ENCODE measurements around the gene KLHL8.

Gene KLHL8

DNA sequence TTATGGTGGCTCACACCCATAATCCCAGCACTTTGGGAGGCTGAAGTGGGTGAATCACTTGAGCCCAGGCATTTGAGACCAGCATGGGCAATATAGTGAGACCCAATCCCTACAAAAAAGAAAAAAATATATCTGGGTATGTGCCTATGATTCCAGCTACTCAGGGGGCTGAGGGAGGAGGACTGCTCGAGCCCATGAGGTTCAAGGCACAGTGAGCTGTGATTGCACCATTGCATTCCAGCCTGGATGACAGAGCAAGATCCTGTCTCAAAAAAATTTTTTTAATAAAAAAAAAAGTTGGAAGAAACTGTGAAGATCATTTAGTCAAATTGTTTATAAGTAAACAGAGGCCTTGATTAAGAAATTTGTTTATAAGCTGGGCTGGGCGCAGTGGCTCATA, 39.7 kb downstream of the KLHL8 start:
- TF ChIP-seq, protein P1, sequence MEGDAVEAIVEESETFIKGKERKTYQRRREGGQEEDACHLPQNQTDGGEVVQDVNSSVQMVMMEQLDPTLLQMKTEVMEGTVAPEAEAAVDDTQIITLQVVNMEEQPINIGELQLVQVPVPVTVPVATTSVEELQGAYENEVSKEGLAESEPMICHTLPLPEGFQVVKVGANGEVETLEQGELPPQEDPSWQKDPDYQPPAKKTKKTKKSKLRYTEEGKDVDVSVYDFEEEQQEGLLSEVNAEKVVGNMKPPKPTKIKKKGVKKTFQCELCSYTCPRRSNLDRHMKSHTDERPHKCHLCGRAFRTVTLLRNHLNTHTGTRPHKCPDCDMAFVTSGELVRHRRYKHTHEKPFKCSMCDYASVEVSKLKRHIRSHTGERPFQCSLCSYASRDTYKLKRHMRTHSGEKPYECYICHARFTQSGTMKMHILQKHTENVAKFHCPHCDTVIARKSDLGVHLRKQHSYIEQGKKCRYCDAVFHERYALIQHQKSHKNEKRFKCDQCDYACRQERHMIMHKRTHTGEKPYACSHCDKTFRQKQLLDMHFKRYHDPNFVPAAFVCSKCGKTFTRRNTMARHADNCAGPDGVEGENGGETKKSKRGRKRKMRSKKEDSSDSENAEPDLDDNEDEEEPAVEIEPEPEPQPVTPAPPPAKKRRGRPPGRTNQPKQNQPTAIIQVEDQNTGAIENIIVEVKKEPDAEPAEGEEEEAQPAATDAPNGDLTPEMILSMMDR (IDR thresholded peaks at IDR 0.05; ENCODE audit: borderline replicate concordance, insufficient read depth, low read depth, low read length), result no peak
- no peak overlapping the region for H3K4me3 ChIP-seq (ENCODE audit: low read depth, low read length)

DNA sequence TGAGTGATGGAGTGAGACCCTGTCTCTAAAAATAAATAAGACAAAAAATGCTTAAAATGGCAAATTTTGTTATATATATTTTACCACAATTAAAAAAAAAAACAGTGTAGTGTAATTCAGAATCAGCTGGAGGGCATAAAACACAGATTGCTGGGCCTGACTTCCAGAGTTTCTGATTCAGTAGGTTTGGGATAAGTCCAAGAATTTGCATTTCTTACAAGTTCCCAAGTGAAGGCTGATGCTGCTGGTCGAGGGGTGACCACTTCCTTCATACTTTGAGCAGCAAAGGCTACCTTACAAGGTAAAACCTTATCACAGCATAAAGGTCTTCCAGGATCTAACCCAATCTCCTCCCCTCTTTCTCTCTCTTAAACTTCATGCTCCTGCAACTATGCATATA, 40.7 kb downstream of the KLHL8 start:
- H3K4me3 ChIP-seq (ENCODE audit: low read depth, low read length), result no peak overlapping the region
- TF ChIP-seq, protein P1 (IDR thresholded peaks at IDR 0.05; ENCODE audit: borderline replicate concordance, insufficient read depth, low read depth, low read length), result no peak

DNA sequence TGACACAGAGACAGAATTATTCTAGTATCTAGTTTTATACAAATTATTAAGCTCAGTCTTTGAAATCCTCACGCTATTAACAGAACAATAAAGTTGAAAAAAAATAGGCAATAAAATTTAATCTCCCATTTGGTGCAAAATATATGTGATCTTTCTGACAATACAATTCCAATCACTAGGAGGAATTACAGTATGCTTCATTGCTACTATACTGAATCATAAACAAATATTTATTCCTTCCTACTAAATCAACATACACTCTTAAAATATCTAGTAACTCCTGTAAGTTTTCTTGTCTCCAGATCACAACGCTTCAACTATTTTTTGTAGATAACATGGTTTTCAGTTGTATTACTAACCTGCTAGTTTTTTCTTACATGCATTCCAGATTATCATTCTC, 45.7 kb downstream of the KLHL8 start:
- TF ChIP-seq, protein P1 (IDR thresholded peaks at IDR 0.05; ENCODE audit: borderline replicate concordance, insufficient read depth, low read depth, low read length), result no peak
- H3K4me3 ChIP-seq (ENCODE audit: low read depth, low read length), result no peak overlapping the region

DNA sequence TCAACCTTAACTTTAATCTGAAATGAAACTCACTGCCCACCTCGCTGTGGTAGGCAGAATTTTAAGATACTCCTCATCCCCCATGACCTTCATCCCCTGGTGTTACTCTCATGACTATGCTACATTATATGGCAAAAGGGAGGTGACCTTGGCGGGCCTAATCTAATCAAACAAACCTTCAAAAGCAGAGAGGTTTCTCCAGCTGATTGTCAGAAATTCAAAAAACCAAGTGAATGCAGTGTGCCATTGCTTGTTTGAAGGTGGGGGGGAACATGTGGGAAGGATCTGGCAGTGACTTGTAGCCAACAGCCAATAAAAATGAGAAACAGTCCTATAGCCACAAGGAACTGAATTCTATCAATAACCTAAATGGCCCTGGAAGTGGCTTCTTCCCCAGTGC, 48.5 kb downstream of the KLHL8 start:
- TF ChIP-seq, protein P1 (IDR thresholded peaks at IDR 0.05; ENCODE audit: borderline replicate concordance, insufficient read depth, low read depth, low read length), result no peak
- H3K4me3 ChIP-seq (ENCODE audit: low read depth, low read length), result no peak overlapping the region

DNA sequence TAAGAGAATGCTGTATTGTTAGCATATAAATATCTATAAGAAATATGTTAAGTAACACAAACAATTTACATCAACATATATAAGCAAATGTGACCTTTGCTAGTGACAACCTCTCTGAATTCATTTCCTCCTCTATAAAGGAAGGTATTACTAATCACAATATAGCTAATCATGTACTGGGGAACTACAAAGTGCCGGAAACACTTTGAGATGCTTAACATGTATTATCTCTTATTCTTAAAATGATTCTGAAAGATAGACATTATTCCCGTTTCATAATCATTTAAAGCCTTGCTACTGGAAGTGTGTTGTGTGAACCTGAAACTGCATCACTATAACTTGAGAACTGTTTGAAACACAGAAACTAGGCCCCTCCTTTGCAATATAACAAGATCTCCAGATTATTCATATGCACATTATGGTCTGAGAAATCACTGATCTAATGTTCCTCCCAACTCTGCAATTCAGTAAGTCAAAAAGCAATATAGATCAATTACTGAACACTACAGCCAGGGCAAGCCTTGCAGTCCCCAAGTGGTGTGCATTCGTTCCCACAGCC, 54.0 kb downstream of the KLHL8 start:
- TF ChIP-seq, protein P1 (IDR thresholded peaks at IDR 0.05; ENCODE audit: borderline replicate concordance, insufficient read depth, low read depth, low read length), result no peak
- no peak overlapping the region for H3K4me3 ChIP-seq (ENCODE audit: low read depth, low read length)

DNA sequence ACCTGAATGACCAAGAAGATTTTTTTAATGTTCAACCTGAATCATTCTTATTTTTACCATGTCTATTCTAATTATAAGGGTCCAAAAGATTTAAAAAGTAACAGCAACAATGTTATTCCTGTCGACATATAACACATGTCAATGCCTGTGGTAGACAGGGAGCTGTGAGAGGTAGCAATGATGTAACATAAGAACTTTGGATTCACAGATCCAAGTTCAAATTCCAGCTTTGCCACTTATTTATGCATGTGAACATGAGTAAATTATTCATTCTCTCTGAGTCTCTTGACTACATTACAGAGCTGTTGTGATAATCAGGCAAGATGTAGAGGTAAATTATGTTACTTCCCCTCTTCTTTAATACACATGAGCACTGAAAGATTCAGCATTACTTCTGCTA, 54.5 kb downstream of the KLHL8 start:
- TF ChIP-seq, protein P1 (IDR thresholded peaks at IDR 0.05; ENCODE audit: borderline replicate concordance, insufficient read depth, low read depth, low read length), result no peak
- H3K4me3 ChIP-seq (ENCODE audit: low read depth, low read length), result no peak overlapping the region

DNA sequence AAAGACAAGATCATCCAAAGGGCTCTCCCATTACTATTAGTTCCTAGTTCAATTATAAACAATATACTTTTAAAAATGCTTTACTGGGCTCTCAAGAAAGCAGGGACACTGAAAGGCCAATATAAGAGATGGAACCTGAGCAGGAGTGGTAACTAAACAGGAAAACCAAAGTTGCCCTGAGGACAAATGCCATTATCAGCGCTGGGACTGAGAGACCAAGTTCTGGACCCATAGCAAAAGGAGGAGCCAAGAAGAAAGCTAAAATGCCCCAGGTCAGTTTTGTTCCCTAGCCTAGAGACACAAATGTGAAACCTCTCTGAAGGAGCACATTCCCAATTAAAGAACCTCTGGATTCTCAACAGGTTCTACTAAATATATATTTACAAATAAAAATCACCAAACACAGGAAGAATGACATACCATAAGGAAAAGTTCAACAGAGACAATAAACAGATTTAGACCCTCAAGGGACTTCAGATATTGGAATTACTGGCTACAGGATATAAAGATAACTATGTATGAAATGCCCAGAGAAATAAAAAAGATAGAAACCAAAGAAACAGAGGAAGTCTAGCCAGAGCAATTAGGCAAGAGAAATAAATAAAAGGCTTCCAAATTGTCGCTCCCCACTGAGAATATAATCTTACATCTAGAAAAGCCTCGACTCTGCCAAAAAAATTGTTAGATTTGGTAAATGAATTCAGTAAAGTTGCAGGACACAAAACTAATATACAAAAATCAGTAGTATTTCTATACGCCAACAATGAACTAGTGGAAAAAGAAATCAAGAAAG, 67.1 kb downstream of the KLHL8 start:
- H3K4me3 ChIP-seq (ENCODE audit: low read depth, low read length), result no peak overlapping the region
- TF ChIP-seq, protein P1 (IDR thresholded peaks at IDR 0.05; ENCODE audit: borderline replicate concordance, insufficient read depth, low read depth, low read length), result no peak

All from GM12875 (cell line).